ENCODE measurements around the gene PNKP. TPM values are rescaled to one million over a fixed set of nuclear protein-coding genes. Genes with fewer than 3 reads are reported as not detected.

The PNKP gene
- total RNA-seq, 1 donor, result 40.2 TPM

DNA sequence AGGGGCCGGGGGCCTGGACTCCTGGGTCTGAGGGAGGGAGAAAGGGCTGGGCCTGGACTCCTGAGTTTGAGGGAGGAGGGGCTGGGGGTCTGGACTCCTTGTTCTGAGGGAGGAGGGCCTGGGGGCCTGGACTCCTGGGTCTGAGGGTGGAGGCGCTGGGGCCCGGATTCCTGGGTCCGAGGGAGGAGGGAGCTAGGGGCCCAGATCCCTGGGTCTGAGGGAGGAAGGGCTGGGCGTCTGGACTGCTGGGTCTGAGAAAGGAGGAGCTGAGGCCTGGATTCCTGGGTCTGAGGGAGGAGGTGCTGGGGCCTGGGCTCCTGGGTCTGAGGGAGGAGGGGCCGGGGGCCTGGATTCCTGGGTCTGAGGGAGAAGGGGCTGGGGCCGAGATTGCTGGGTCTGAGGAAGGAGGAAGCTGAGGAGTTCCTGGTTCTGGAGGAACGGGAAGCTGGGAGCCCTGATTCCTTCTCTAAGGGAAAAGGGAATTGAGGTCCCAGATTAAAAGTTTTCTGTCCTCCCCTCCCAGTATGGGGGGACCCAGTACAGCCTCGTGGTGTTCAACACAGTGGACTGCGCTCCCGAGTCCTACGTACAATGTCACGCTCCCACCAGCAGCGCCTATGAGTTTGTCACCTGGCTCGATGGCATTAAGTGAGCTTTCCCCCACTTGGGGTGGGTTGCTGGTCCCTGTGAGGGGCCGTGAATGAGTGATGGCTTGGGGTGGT, 48.6 kb downstream of the PNKP start:
- H3K4me3 ChIP-seq (ENCODE audit: low read depth, low read length), result peak overlapping the region; percentile 89
- peak; percentile 28 for DNase-seq (ENCODE audit: low read depth)
- TF ChIP-seq, protein P1, sequence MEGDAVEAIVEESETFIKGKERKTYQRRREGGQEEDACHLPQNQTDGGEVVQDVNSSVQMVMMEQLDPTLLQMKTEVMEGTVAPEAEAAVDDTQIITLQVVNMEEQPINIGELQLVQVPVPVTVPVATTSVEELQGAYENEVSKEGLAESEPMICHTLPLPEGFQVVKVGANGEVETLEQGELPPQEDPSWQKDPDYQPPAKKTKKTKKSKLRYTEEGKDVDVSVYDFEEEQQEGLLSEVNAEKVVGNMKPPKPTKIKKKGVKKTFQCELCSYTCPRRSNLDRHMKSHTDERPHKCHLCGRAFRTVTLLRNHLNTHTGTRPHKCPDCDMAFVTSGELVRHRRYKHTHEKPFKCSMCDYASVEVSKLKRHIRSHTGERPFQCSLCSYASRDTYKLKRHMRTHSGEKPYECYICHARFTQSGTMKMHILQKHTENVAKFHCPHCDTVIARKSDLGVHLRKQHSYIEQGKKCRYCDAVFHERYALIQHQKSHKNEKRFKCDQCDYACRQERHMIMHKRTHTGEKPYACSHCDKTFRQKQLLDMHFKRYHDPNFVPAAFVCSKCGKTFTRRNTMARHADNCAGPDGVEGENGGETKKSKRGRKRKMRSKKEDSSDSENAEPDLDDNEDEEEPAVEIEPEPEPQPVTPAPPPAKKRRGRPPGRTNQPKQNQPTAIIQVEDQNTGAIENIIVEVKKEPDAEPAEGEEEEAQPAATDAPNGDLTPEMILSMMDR (IDR thresholded peaks at IDR 0.05; ENCODE audit: insufficient read depth, low read depth, low read length), result no peak

DNA sequence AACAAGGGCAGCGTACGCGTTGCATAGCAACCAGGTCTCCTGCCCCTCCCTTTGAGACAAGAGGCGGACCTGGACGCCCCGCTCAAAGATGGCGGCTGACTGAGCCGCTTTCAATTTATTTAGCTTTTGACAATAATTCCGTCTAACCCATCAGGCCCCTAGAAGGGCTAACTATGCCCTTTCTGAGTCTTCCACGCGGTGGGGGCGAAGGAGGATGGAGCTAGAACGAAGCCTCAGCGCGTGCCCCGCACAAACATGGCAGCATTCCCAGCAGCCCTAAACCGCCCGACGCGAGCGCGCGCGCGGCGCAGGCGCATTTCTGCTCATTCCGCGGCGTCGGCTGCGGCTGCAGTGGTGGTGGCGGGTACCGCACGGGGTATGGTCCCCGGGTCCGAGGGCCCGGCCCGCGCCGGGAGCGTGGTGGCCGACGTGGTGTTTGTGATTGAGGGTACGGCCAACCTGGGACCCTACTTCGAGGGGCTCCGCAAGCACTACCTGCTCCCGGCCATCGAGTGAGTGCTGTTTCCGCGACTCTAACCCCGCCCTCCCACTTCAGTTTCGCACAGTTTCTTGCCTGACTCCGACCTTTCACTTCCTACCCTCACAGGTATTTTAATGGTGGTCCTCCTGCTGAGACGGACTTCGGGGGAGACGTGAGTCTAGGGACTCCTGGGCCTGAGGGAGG, 49.3 kb downstream of the PNKP start, which contains the start of gene MED25:
Gene MED25, plus strand, starts transcription at position 326 of the 685 bp plus-strand sequence. Its CDS starts 53 bp downstream, at position 379.
- H3K4me3 ChIP-seq (ENCODE audit: low read depth, low read length), result peak within 1 kb of the TSS; percentile 89
- TF ChIP-seq, protein P1 (IDR thresholded peaks at IDR 0.05; ENCODE audit: insufficient read depth, low read depth, low read length), result peak; percentile 28
- DNase-seq (ENCODE audit: low read depth), result peak; percentile 88

DNA sequence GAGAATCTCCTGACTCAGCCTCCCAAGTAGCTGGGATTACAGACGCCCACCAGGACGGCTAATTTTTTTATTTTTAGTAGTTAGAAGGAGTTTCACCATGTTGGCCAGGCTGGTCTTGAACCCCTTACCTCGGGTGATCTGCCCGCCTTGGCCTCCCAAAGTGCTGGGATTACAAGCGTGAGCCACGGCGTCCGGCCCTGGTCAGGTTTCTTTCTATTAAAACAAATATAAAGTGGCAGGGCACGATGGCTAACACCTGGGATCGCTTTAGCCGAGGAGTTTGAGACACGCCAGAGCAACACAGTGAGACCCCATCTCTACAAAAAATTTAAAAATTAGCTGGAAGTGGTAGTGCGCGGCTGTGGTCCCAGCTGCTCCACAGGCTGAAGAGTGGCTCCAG, 50.8 kb downstream of the PNKP start:
- H3K4me3 ChIP-seq (ENCODE audit: low read depth, low read length), result peak overlapping the region; percentile 22
- TF ChIP-seq, protein P1 (IDR thresholded peaks at IDR 0.05; ENCODE audit: insufficient read depth, low read depth, low read length), result no peak
- no peak for DNase-seq (ENCODE audit: low read depth)

DNA sequence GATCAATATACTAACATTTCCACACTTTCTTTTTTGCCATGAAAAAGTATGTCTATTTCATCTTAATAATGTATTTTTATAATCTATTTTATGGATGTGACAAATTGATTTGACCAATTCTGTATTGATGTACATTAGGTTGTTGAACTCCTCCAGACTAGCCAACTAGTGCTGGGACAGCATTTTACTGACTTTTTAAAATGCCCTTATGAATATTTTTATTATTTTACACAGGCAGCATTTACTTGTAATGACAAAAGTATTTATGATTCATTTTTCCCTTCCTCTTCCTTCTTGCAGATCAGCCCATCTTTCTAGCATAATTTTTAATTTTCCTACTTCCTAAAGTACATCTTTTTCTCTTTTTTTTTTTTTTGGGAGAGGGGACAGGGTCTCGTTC, 53.4 kb downstream of the PNKP start:
- peak overlapping the region; percentile 98 for H3K4me3 ChIP-seq (ENCODE audit: low read depth, low read length)
- TF ChIP-seq, protein P1 (IDR thresholded peaks at IDR 0.05; ENCODE audit: insufficient read depth, low read depth, low read length), result no peak
- no peak for DNase-seq (ENCODE audit: low read depth)

DNA sequence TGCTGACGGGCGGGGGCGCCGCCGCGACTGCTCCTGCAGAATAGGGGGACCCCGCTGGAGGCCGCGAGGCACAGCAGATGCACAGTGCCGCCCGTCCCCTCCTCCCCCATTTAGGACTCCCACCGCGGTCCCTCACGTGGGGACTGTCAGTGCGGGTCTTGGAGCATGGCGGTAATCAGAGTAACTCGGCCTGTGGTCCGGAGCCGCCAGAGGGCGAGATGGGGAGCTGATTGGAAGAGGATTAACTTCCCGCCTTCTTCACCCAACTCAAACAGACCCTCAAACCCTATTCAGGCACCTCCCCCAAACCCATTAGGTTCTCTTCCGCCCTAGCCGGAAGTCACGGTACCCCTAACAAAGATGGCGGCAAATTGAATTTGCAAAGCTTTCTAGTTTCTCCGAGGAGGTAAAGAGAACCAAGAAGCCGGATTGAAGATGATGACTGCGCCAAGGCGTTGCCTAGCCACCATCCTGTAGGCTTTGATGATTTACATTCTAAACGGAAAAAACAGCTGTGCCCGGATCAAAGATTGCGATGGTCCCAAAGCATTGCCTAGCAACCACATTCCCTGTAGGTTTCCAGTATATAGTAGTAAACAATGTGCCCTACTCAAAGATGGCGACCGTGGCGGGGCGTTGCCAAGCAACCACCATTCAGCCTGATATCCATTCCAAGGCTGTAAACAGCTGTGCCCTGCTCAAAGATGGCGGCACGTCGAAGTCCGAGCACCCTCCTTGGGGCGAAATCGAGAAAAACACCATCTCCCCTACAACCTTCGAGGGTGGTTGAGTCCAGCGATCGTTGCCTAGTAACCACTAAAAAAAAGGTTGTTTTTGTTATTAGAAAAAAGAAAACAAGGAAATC, 54.1 kb downstream of the PNKP start, which contains the start of gene FUZ:
Gene FUZ, minus strand, starts transcription at position 296 of the 865 bp plus-strand sequence. Its CDS starts 186 bp downstream, at position 110.
- peak within 1 kb of the TSS; percentile 98 for H3K4me3 ChIP-seq (ENCODE audit: low read depth, low read length)
- DNase-seq (ENCODE audit: low read depth), result peak; percentile 99
- TF ChIP-seq, protein P1 (IDR thresholded peaks at IDR 0.05; ENCODE audit: insufficient read depth, low read depth, low read length), result peak; percentile 25

DNA sequence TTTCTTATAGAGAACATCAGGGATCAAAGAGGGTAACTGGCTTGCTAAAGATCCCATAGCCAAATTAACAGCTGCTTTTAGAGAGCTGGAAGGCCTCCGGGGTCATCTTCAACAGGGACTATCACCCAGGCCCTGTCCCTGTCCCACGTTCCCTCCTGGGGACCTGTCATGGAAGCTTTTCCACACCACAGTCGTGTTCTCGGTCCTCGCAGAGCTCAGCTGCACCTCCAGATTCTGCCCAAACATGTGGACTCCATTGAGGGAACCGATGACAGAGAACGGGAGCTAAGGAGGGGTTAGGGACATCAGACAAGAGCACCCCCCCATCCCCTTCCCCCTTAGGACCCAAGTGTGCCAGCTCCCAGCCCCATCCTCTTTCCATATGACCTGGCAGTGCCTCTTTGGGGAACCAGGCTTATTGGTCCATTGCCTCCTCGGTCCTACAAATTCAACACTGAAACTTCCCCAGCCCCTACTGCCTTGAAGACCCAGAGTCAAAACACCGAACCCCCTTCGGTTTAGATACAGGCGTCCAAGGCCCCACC, 54.9 kb downstream of the PNKP start:
- peak overlapping the region; percentile 98 for H3K4me3 ChIP-seq (ENCODE audit: low read depth, low read length)
- DNase-seq (ENCODE audit: low read depth), result no peak
- TF ChIP-seq, protein P1 (IDR thresholded peaks at IDR 0.05; ENCODE audit: insufficient read depth, low read depth, low read length), result no peak
